ENCODE results near the gene SRRM3. TPM values are rescaled to one million over a fixed set of nuclear protein-coding genes. Genes with fewer than 3 reads are reported as not detected.

SRRM3 gene
- total and polyA plus RNA-seq, 2 experiments from 2014 or later: 8.6 to 13.8 TPM

DNA sequence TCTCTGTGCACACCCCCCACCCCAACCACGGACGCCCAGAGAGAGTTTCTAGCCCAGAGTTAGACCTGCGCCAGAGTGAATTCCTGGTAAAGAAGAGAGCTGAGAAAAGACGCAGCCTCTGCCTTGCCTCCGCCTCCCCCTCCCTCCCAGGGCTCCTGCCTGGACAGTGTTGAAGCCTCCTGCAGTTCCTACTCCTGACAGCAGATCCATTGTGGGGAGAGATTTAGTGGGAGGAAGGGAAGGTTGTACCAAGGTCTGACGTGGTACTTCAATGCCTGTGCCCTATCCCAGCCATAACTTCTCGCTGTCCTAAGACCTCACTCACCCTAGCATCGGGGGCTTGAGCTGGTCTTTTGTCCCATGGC, 952 bp downstream of the SRRM3 start:
- Histone ChIP-seq H3K4me2 (peak overlapping the region; percentile 88; the same call in 1 of the 2 replicates), H3K27me3 (ENCODE audit: insufficient read depth) (no peaks in the 10 kb centered on the region), H3K36me3 (ENCODE audit: insufficient read depth) (no peaks in the 10 kb centered on the region), H3K79me2 (replicated peaks; ENCODE audit: insufficient read depth) (no peaks in the 10 kb centered on the region), H2AFZ (no peak overlapping the region), H3K27ac (ENCODE audit: low read depth) (no peak overlapping the region), H3F3A (replicated peaks; ENCODE audit: low read depth) (peaks cover 6% of the 10 kb centered on the region; the same call in 1 of the 2 replicates), H4K20me1 (replicated peaks; ENCODE audit: insufficient read depth) (no peaks in the 10 kb centered on the region; the same call in 1 of the 2 replicates), H3K4me3 (peak overlapping the region; percentile 68; the same call in 1 of the 2 replicates), H3K9me2 (ENCODE audit: insufficient read depth) (no peaks in the 10 kb centered on the region), H3K4me1 (ENCODE audit: insufficient read depth) (peaks cover 18% of the 10 kb centered on the region; the same call in 1 of the 2 replicates)
- ATAC-seq (peak; percentile 31), DNase-seq (ENCODE audit: low spot score) (peak; percentile 55)
- Mint-ChIP-seq H3K9me3 (peaks cover 3% of the 10 kb centered on the region; the same call in 2 of the 3 replicates), H3K27me3 (ENCODE audit: insufficient read depth, low read depth, poor library complexity) (peaks cover 11% of the 10 kb centered on the region), H3K27ac (no peak overlapping the region), H3K36me3 (ENCODE audit: low read depth) (no peaks in the 10 kb centered on the region; the same call in 2 of the 3 replicates), H3K4me3 (peak overlapping the region; percentile 54), H3K4me1 (peaks cover 26% of the 10 kb centered on the region)
- TF ChIP-seq, protein P1, sequence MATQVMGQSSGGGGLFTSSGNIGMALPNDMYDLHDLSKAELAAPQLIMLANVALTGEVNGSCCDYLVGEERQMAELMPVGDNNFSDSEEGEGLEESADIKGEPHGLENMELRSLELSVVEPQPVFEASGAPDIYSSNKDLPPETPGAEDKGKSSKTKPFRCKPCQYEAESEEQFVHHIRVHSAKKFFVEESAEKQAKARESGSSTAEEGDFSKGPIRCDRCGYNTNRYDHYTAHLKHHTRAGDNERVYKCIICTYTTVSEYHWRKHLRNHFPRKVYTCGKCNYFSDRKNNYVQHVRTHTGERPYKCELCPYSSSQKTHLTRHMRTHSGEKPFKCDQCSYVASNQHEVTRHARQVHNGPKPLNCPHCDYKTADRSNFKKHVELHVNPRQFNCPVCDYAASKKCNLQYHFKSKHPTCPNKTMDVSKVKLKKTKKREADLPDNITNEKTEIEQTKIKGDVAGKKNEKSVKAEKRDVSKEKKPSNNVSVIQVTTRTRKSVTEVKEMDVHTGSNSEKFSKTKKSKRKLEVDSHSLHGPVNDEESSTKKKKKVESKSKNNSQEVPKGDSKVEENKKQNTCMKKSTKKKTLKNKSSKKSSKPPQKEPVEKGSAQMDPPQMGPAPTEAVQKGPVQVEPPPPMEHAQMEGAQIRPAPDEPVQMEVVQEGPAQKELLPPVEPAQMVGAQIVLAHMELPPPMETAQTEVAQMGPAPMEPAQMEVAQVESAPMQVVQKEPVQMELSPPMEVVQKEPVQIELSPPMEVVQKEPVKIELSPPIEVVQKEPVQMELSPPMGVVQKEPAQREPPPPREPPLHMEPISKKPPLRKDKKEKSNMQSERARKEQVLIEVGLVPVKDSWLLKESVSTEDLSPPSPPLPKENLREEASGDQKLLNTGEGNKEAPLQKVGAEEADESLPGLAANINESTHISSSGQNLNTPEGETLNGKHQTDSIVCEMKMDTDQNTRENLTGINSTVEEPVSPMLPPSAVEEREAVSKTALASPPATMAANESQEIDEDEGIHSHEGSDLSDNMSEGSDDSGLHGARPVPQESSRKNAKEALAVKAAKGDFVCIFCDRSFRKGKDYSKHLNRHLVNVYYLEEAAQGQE (IDR thresholded peaks at IDR 0.05; ENCODE audit: unreplicated experiment): no peak
- TF ChIP-seq, protein P2, sequence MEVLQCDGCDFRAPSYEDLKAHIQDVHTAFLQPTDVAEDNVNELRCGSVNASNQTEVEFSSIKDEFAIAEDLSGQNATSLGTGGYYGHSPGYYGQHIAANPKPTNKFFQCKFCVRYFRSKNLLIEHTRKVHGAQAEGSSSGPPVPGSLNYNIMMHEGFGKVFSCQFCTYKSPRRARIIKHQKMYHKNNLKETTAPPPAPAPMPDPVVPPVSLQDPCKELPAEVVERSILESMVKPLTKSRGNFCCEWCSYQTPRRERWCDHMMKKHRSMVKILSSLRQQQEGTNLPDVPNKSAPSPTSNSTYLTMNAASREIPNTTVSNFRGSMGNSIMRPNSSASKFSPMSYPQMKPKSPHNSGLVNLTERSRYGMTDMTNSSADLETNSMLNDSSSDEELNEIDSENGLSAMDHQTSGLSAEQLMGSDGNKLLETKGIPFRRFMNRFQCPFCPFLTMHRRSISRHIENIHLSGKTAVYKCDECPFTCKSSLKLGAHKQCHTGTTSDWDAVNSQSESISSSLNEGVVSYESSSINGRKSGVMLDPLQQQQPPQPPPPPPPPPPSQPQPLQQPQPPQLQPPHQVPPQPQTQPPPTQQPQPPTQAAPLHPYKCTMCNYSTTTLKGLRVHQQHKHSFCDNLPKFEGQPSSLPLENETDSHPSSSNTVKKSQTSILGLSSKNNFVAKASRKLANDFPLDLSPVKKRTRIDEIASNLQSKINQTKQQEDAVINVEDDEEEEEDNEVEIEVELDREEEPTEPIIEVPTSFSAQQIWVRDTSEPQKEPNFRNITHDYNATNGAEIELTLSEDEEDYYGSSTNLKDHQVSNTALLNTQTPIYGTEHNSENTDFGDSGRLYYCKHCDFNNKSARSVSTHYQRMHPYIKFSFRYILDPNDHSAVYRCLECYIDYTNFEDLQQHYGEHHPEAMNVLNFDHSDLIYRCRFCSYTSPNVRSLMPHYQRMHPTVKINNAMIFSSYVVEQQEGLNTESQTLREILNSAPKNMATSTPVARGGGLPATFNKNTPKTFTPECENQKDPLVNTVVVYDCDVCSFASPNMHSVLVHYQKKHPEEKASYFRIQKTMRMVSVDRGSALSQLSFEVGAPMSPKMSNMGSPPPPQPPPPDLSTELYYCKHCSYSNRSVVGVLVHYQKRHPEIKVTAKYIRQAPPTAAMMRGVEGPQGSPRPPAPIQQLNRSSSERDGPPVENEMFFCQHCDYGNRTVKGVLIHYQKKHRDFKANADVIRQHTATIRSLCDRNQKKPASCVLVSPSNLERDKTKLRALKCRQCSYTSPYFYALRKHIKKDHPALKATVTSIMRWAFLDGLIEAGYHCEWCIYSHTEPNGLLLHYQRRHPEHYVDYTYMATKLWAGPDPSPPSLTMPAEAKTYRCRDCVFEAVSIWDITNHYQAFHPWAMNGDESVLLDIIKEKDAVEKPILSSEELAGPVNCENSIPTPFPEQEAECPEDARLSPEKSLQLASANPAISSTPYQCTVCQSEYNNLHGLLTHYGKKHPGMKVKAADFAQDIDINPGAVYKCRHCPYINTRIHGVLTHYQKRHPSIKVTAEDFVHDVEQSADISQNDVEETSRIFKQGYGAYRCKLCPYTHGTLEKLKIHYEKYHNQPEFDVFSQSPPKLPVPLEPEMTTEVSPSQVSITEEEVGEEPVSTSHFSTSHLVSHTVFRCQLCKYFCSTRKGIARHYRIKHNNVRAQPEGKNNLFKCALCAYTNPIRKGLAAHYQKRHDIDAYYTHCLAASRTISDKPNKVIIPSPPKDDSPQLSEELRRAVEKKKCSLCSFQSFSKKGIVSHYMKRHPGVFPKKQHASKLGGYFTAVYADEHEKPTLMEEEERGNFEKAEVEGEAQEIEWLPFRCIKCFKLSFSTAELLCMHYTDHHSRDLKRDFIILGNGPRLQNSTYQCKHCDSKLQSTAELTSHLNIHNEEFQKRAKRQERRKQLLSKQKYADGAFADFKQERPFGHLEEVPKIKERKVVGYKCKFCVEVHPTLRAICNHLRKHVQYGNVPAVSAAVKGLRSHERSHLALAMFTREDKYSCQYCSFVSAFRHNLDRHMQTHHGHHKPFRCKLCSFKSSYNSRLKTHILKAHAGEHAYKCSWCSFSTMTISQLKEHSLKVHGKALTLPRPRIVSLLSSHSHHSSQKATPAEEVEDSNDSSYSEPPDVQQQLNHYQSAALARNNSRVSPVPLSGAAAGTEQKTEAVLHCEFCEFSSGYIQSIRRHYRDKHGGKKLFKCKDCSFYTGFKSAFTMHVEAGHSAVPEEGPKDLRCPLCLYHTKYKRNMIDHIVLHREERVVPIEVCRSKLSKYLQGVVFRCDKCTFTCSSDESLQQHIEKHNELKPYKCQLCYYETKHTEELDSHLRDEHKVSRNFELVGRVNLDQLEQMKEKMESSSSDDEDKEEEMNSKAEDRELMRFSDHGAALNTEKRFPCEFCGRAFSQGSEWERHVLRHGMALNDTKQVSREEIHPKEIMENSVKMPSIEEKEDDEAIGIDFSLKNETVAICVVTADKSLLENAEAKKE (CRISPR knock-in tag; IDR thresholded peaks at IDR 0.05): no peak
- TF ChIP-seq POLR2AphosphoS5 (IDR thresholded peaks at IDR 0.05; ENCODE audit: low read depth): no peak
- no peak for TF ChIP-seq STAT1 (IDR thresholded peaks at IDR 0.05; ENCODE audit: unreplicated experiment)
- TF ChIP-seq, protein P3, sequence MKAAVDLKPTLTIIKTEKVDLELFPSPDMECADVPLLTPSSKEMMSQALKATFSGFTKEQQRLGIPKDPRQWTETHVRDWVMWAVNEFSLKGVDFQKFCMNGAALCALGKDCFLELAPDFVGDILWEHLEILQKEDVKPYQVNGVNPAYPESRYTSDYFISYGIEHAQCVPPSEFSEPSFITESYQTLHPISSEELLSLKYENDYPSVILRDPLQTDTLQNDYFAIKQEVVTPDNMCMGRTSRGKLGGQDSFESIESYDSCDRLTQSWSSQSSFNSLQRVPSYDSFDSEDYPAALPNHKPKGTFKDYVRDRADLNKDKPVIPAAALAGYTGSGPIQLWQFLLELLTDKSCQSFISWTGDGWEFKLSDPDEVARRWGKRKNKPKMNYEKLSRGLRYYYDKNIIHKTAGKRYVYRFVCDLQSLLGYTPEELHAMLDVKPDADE (IDR thresholded peaks at IDR 0.05): no peak
- TF ChIP-seq EZH2phosphoT487 (IDR thresholded peaks at IDR 0.05; ENCODE audit: unreplicated experiment): no peak
- TF ChIP-seq CREB1 (CRISPR knock-in tag; IDR thresholded peaks at IDR 0.05; ENCODE audit: low read depth): no peak
- no peak for TF ChIP-seq ZNF331 (CRISPR knock-in tag; IDR thresholded peaks at IDR 0.05; ENCODE audit: low read depth)
- TF ChIP-seq NANOG (IDR thresholded peaks at IDR 0.05; ENCODE audit: borderline replicate concordance): no peak
- TF ChIP-seq, protein P4, sequence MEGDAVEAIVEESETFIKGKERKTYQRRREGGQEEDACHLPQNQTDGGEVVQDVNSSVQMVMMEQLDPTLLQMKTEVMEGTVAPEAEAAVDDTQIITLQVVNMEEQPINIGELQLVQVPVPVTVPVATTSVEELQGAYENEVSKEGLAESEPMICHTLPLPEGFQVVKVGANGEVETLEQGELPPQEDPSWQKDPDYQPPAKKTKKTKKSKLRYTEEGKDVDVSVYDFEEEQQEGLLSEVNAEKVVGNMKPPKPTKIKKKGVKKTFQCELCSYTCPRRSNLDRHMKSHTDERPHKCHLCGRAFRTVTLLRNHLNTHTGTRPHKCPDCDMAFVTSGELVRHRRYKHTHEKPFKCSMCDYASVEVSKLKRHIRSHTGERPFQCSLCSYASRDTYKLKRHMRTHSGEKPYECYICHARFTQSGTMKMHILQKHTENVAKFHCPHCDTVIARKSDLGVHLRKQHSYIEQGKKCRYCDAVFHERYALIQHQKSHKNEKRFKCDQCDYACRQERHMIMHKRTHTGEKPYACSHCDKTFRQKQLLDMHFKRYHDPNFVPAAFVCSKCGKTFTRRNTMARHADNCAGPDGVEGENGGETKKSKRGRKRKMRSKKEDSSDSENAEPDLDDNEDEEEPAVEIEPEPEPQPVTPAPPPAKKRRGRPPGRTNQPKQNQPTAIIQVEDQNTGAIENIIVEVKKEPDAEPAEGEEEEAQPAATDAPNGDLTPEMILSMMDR (conservative IDR thresholded peaks at IDR 0.05; ENCODE audit: low read depth in 2 of 2): no peak
- TF ChIP-seq JUNB (IDR thresholded peaks at IDR 0.05; ENCODE audit: unreplicated experiment): no peak

All from GM23338 (cell line).